ENCODE measurements around the gene SORCS2. TPM values are rescaled to one million over a fixed set of nuclear protein-coding genes. Genes with fewer than 3 reads are reported as not detected.

Gene SORCS2
- total RNA-seq, 1 donor from 2014 or later, result 29.5 TPM

GRCh38 chr4:7170012-7170411 lies 22.3 kb upstream of the SORCS2 start:
- peaks cover 10% of the 10 kb centered on the region for H3K4me1 Mint-ChIP-seq (ENCODE audit: low read depth, unreplicated experiment)
- peaks cover 11% of the 10 kb centered on the region for H3K9me3 Mint-ChIP-seq (ENCODE audit: unreplicated experiment)
- no peak for TF ChIP-seq CTCF (IDR thresholded peaks at IDR 0.05; ENCODE audit: partially characterized antibody, unreplicated experiment)
- DNase-seq, result no peak
- H3K27me3 Mint-ChIP-seq (ENCODE audit: unreplicated experiment), result peaks cover 2% of the 10 kb centered on the region
- no peak overlapping the region for H3K4me3 Mint-ChIP-seq (ENCODE audit: unreplicated experiment)
- H3K36me3 Mint-ChIP-seq (ENCODE audit: unreplicated experiment), result peaks cover 7% of the 10 kb centered on the region
- no peak overlapping the region for H3K27ac Mint-ChIP-seq (ENCODE audit: unreplicated experiment)

- H3K27ac Mint-ChIP-seq (ENCODE audit: unreplicated experiment), result no peak overlapping the region
- peak overlapping the region; percentile 40 for H3K4me3 Mint-ChIP-seq (ENCODE audit: unreplicated experiment)
- peaks cover 11% of the 10 kb centered on the region for H3K9me3 Mint-ChIP-seq (ENCODE audit: unreplicated experiment)
- DNase-seq, result no peak
- no peak for TF ChIP-seq CTCF (IDR thresholded peaks at IDR 0.05; ENCODE audit: partially characterized antibody, unreplicated experiment)
- H3K36me3 Mint-ChIP-seq (ENCODE audit: unreplicated experiment), result peaks cover 7% of the 10 kb centered on the region
- peaks cover 2% of the 10 kb centered on the region for H3K27me3 Mint-ChIP-seq (ENCODE audit: unreplicated experiment)
- H3K4me1 Mint-ChIP-seq (ENCODE audit: low read depth, unreplicated experiment), result peaks cover 10% of the 10 kb centered on the region
Measured at GRCh38 chr4:7171191-7171900, 21.0 kb upstream of the SORCS2 start.

GRCh38 chr4:7172508-7172907 lies 19.8 kb upstream of the SORCS2 start:
- DNase-seq, result no peak
- Mint-ChIP-seq H3K4me1 (ENCODE audit: low read depth, unreplicated experiment) (peaks cover 8% of the 10 kb centered on the region), H3K4me3 (ENCODE audit: unreplicated experiment) (no peak overlapping the region), H3K36me3 (ENCODE audit: unreplicated experiment) (peaks cover 7% of the 10 kb centered on the region), H3K9me3 (ENCODE audit: unreplicated experiment) (peaks cover 11% of the 10 kb centered on the region), H3K27ac (ENCODE audit: unreplicated experiment) (no peak overlapping the region), H3K27me3 (ENCODE audit: unreplicated experiment) (peaks cover 2% of the 10 kb centered on the region)
- no peak for TF ChIP-seq CTCF (IDR thresholded peaks at IDR 0.05; ENCODE audit: partially characterized antibody, unreplicated experiment)

DNA sequence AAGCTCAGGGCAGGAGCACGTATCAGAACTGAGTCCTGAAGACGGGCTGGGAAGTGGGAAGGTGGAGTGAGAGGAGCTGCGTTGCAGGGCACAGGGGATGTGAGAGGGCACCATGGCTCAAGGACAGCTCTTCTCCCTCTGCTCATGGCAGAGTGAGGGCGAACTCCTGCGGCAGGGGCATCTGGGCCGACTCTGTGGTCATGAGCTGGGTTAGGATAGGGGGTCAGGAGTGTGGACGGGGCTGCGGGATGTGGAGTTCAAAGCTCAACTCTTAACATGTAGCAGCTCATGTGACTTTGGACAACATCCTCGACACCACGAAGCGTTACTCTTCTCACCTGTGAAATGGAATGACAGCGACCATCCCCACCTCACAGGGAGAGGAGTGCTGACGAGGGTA lies 19.4 kb upstream of the SORCS2 start:
- DNase-seq, result no peak
- peaks cover 7% of the 10 kb centered on the region for H3K36me3 Mint-ChIP-seq (ENCODE audit: unreplicated experiment)
- peaks cover 2% of the 10 kb centered on the region for H3K27me3 Mint-ChIP-seq (ENCODE audit: unreplicated experiment)
- no peak overlapping the region for H3K27ac Mint-ChIP-seq (ENCODE audit: unreplicated experiment)
- peaks cover 11% of the 10 kb centered on the region for H3K9me3 Mint-ChIP-seq (ENCODE audit: unreplicated experiment)
- no peak for TF ChIP-seq CTCF (IDR thresholded peaks at IDR 0.05; ENCODE audit: partially characterized antibody, unreplicated experiment)
- no peak overlapping the region for H3K4me3 Mint-ChIP-seq (ENCODE audit: unreplicated experiment)
- peaks cover 8% of the 10 kb centered on the region for H3K4me1 Mint-ChIP-seq (ENCODE audit: low read depth, unreplicated experiment)

GRCh38 chr4:7173841-7174449 lies 18.4 kb upstream of the SORCS2 start:
- H3K4me3 Mint-ChIP-seq (ENCODE audit: unreplicated experiment), result no peak overlapping the region
- no peak for TF ChIP-seq CTCF (IDR thresholded peaks at IDR 0.05; ENCODE audit: partially characterized antibody, unreplicated experiment)
- H3K9me3 Mint-ChIP-seq (ENCODE audit: unreplicated experiment), result peaks cover 9% of the 10 kb centered on the region
- no peak for DNase-seq
- H3K27ac Mint-ChIP-seq (ENCODE audit: unreplicated experiment), result no peak overlapping the region
- H3K4me1 Mint-ChIP-seq (ENCODE audit: low read depth, unreplicated experiment), result peaks cover 8% of the 10 kb centered on the region
- no peaks in the 10 kb centered on the region for H3K27me3 Mint-ChIP-seq (ENCODE audit: unreplicated experiment)
- H3K36me3 Mint-ChIP-seq (ENCODE audit: unreplicated experiment), result peaks cover 5% of the 10 kb centered on the region
